Upper lobe of left lung (tissue), 4 donors: ENCODE results near the gene CDHR2.

Experiments
- CTCF ChIP-seq, 6 experiments: fragments of 450-650 bp in 4 of 6; fragments of 200-600 bp in 2 of 6; sonication (generic) in 2 of 6; IDR thresholded peaks; one replicate each; pipeline ENCODE4 v1.5.1; 2016 to 2019; ENCODE audit warnings: antibody characterized with exemption in 6 of 6
- EP300 ChIP-seq, 4 donors: sonication (generic); formaldehyde crosslinking; IDR thresholded peaks; one replicate each; pipeline ENCODE4 v1.5.1; 2017; ENCODE audit warnings: antibody characterized with exemption in 4 of 4, control low read depth in 2 of 4

GRCh38 chr5:176631383-176632200 lies 82.5 kb downstream of the CDHR2 start:
- TF ChIP-seq CTCF (IDR thresholded peaks at IDR 0.05), result no peak
- no peak for TF ChIP-seq EP300 (IDR thresholded peaks at IDR 0.05)
